Neuronal stem cell (in vitro differentiated cells): Measurements from ENCODE around the gene PCGF1. TPM values are rescaled to one million over a fixed set of nuclear protein-coding genes. Genes with fewer than 3 reads are reported as not detected.
A peak's percentile ranks its signal among the peaks of the same experiment; 100 is the strongest.

Experiments used
- DNase-seq: peaks from one replicate; pipeline ENCODE4 v3.0.0-alpha.2; 2013; ENCODE audit warnings: low spot score
- H2AFZ ChIP-seq: one replicate; pipeline ENCODE4 v1.6.1; 2013; ENCODE audit warnings: mild to moderate bottlenecking, low read length, inconsistent platforms
- H2AK5ac ChIP-seq: 2 replicates; pipeline ENCODE4 v1.6.1; 2013; ENCODE audit warnings: low read depth, mild to moderate bottlenecking, inconsistent platforms, low read length, moderate library complexity, mixed read lengths
- H2BK120ac ChIP-seq: 2 replicates; pipeline ENCODE4 v1.6.1; 2013; ENCODE audit warnings: low read depth, mild to moderate bottlenecking, inconsistent platforms, low read length, moderate library complexity, mixed read lengths
- H2BK12ac ChIP-seq: one replicate; pipeline ENCODE4 v1.6.1; 2013; ENCODE audit warnings: low read length, inconsistent platforms
- H2BK15ac ChIP-seq: 2 replicates; pipeline ENCODE4 v1.6.1; 2013; ENCODE audit warnings: mild to moderate bottlenecking, low read length, inconsistent platforms, mixed read lengths
- H2BK5ac ChIP-seq: one replicate; pipeline ENCODE4 v1.6.1; 2013; ENCODE audit warnings: inconsistent platforms, mild to moderate bottlenecking, low read length, moderate library complexity
- H3K14ac ChIP-seq: one replicate; pipeline ENCODE4 v1.6.1; 2013; ENCODE audit warnings: low read length, inconsistent platforms
- H3K18ac ChIP-seq: 2 replicates; pipeline ENCODE4 v1.6.1; 2013; ENCODE audit warnings: low read length, inconsistent platforms
- H3K23ac ChIP-seq: 2 replicates; pipeline ENCODE4 v1.6.1; 2013; ENCODE audit warnings: low read depth, mild to moderate bottlenecking, mixed read lengths, low read length, inconsistent platforms; ENCODE audit not compliant: poor library complexity
- H3K27ac ChIP-seq: replicated peaks from 3 replicates; pipeline ENCODE4 v1.5.1; 2013; ENCODE audit warnings: low read length, inconsistent platforms
- H3K27me3 ChIP-seq, 3 experiments: 2 replicates each; pipeline ENCODE4 v1.6.1; 2013; ENCODE audit warnings: low read length in 3 of 3, mild to moderate bottlenecking in 2 of 3, inconsistent platforms in 1 of 3, low read depth in 1 of 3, mixed read lengths in 1 of 3, moderate library complexity in 1 of 3; ENCODE audit not compliant: control insufficient read depth in 3 of 3, insufficient read depth in 3 of 3
- H3K36me3 ChIP-seq, 2 donors: replicated peaks in 1 of 2; 2 replicates each; pipeline ENCODE4 v1.6.1; 2013; ENCODE audit warnings: low read length in 2 of 2; ENCODE audit not compliant: control insufficient read depth in 2 of 2, insufficient read depth in 2 of 2
- H3K4ac ChIP-seq: 2 replicates; pipeline ENCODE4 v1.6.1; 2013; ENCODE audit warnings: inconsistent platforms, mild to moderate bottlenecking, low read length, moderate library complexity
- H3K4me1 ChIP-seq, 2 donors: 1 replicate in 1 of 2; 2 replicates in 1 of 2; pipeline ENCODE4 v1.6.1; 2013; ENCODE audit warnings: low read length in 2 of 2, low read depth in 1 of 2; ENCODE audit not compliant: control insufficient read depth in 2 of 2, insufficient read depth in 1 of 2
- H3K4me2 ChIP-seq: one replicate; pipeline ENCODE4 v1.6.1; 2013; ENCODE audit warnings: mild to moderate bottlenecking, low read length, inconsistent platforms; ENCODE audit not compliant: insufficient read depth, poor library complexity, severe bottlenecking
- H3K4me3 ChIP-seq, 2 donors: 2 replicates each; pipeline ENCODE4 v1.5.1; 2013; ENCODE audit warnings: low read length in 2 of 2, mild to moderate bottlenecking in 2 of 2, inconsistent platforms in 1 of 2, moderate library complexity in 1 of 2
- H3K79me1 ChIP-seq: one replicate; pipeline ENCODE4 v1.6.1; 2013; ENCODE audit warnings: low read depth, mild to moderate bottlenecking, inconsistent platforms, low read length, moderate library complexity
- H3K9ac ChIP-seq: one replicate; pipeline ENCODE4 v1.6.1; 2013; ENCODE audit warnings: mild to moderate bottlenecking, low read depth, low read length, inconsistent platforms; ENCODE audit not compliant: poor library complexity
- H3K9me3 ChIP-seq, 2 donors: replicated peaks in 1 of 2; 2 replicates each; pipeline versions ENCODE3 to v1.6.1; 2013; ENCODE audit warnings: low read length in 2 of 2, mild to moderate bottlenecking in 2 of 2, inconsistent platforms in 1 of 2, low read depth in 1 of 2, mixed read lengths in 1 of 2, moderate library complexity in 1 of 2; ENCODE audit not compliant: control insufficient read depth in 2 of 2, insufficient read depth in 1 of 2
- H4K8ac ChIP-seq: one replicate; pipeline ENCODE4 v1.6.1; 2013; ENCODE audit warnings: low read depth, mild to moderate bottlenecking, inconsistent platforms, low read length, moderate library complexity
- H4K91ac ChIP-seq: one replicate; pipeline ENCODE4 v1.6.1; 2013; ENCODE audit warnings: low read length, low read depth, mild to moderate bottlenecking, inconsistent platforms; ENCODE audit not compliant: poor library complexity
- WGBS, 2 donors: extraction: QIAGEN DNeasy Blood & Tissue Kit; methylation state at CpG; one replicate each; pipeline ENCODE4 v1.1.7; 2013; ENCODE audit warnings: missing lambda C conversion rate in 2 of 2, mixed read lengths in 1 of 2; ENCODE audit not compliant: insufficient read length in 2 of 2, insufficient replicate concordance in 1 of 2; ENCODE audit errors: extremely low coverage in 2 of 2; 5-methylcytosine and 5-hydroxymethylcytosine counted together
- polyA plus RNA-seq, 2 experiments: library from polyadenylated mRNA; stranded (reverse); fragments of 200-250 nt; gene quantifications; one replicate each; pipeline ENCODE4 v1.2.3, GENCODE V29; 2013

PCGF1 gene
- polyA plus RNA-seq (2013, experiment 1 of 2), result 9.0 TPM
- 9.0 TPM for polyA plus RNA-seq (2013, experiment 2 of 2)

DNA sequence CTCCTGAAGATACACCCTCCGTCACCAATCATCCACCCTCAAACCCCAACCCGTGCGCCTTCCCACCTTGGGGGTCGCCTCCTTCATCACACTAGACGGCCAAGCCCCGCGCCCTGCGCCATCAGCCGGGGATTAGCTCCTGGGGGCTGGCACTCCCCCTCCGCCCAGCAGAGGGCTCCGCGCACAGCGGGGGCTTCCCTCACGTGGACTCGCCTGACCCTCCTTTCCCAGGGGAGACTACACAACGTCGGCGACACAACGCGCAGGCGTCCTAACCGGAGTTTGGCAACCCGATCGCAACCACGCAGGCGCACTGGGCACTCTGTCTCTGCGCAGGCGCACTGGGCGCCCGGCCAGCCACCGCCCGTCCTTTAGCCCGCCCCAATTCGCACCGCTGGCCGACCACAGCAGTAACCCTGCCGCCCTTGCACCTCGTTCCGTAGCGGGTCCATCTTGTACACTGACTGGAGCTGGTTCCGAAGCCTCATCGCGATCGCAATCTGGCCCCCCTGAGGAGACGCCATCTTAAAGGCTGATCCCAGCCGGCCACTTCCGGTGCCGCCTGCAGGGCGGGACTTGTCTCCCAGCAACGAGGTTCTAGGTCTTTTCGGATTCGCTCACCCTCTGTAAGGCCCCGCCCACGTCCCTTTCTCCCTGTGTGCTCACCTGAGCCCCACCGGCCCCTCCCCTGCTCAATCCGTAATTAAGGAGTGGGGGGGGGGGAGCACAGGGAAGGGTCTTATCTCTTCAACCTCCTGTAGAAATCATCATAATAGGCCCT, at the start of gene PCGF1:
Gene PCGF1 (minus strand): TSS at position 551 of the 781 bp plus-strand sequence. CDS start 27 bp downstream, at position 524.
- H2AFZ ChIP-seq, result peak within 1 kb of the TSS; percentile 99
- peak within 1 kb of the TSS; percentile 98 for H3K27ac ChIP-seq
- peak within 1 kb of the TSS; percentile 98 for H3K23ac ChIP-seq
- peak within 1 kb of the TSS; percentile 97 for H3K4me2 ChIP-seq
- H2BK5ac ChIP-seq, result peak within 1 kb of the TSS; percentile 99
- peaks cover 16 to 76% (median 59%) of the 10 kb centered on the region in 3 experiments for H3K27me3 ChIP-seq
- H2BK12ac ChIP-seq, result peak within 1 kb of the TSS; percentile 98
- peak within 1 kb of the TSS; percentile 99 for H4K8ac ChIP-seq
- H3K14ac ChIP-seq, result peak within 1 kb of the TSS; percentile 100
- no peak within 1 kb of the TSS for H3K4ac ChIP-seq
- WGBS, 2 donors, result no CpG with 5 or more reads among the region's 56 CpGs
- H3K4me1 ChIP-seq, result peaks cover 7 to 9% of the 10 kb centered on the region in 2 donors
- peak within 1 kb of the TSS; percentile 100 for H3K9ac ChIP-seq
- no peak within 1 kb of the TSS for H4K91ac ChIP-seq
- H3K4me3 ChIP-seq, result peak within 1 kb of the TSS; percentile 87 to 99
- H2AK5ac ChIP-seq, result peak within 1 kb of the TSS; percentile 53
- H2BK15ac ChIP-seq, result peak within 1 kb of the TSS; percentile 77
- DNase-seq, result peak; percentile 97
- H2BK120ac ChIP-seq, result peak within 1 kb of the TSS; percentile 70
- H3K79me1 ChIP-seq, result peaks cover 3% of the 10 kb centered on the region
- peak within 1 kb of the TSS; percentile 100 for H3K18ac ChIP-seq
- H3K9me3 ChIP-seq, result peaks cover 0 to 4% of the 10 kb centered on the region in 2 donors
- H3K36me3 ChIP-seq, result peaks cover 6 to 22% of the 10 kb centered on the region in 2 donors

DNA sequence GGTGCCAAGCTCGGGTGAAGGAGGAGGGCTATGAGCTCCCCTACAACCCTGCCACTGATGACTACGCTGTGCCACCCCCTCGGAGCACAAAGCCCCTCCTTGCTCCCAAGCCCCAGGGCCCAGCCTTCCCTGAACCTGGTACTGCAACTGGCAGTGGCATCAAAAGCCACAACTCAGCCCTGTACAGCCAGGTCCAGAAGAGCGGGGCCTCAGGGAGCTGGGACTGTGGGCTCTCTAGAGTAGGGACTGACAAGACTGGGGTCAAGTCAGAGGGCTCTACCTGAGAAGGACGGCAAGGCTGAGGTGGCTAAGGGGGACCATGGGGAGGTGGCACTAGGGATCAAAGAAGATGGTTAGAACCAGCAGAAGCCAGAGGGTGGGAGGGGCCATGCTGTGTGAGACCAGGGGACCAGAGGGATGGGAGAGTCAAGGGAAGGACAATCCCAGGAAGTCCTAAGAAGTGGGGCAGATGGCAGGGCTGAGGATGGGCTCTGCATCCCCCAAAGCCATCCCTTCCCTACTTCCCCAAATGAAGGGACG, 49.4 kb upstream of the PCGF1 start:
- Histone ChIP-seq H3K4me1 (peaks cover 9 to 15% of the 10 kb centered on the region in 2 donors), H3K14ac (no peak overlapping the region), H2BK12ac (no peak overlapping the region), H3K23ac (no peak overlapping the region), H3K27ac (no peak overlapping the region), H4K91ac (no peak overlapping the region), H3K9me3 (no peaks in the 10 kb centered on the region), H4K8ac (no peak overlapping the region), H2BK5ac (no peak overlapping the region), H2BK120ac (no peak overlapping the region), H2AFZ (no peak overlapping the region), H3K9ac (peak overlapping the region; percentile 9), H2BK15ac (no peak overlapping the region), H2AK5ac (no peak overlapping the region), H3K4ac (no peak overlapping the region), H3K18ac (no peak overlapping the region), H3K4me3 (no peak overlapping the region), H3K27me3 (peaks cover 4 to 46% (median 13%) of the 10 kb centered on the region in 3 experiments), H3K4me2 (no peak overlapping the region), H3K79me1 (peaks cover 3% of the 10 kb centered on the region), H3K36me3 (peaks cover 10 to 20% of the 10 kb centered on the region in 2 donors)
- no peak for DNase-seq
- no CpG with 5 or more reads among the region's 6 CpGs for WGBS, 2 donors

DNA sequence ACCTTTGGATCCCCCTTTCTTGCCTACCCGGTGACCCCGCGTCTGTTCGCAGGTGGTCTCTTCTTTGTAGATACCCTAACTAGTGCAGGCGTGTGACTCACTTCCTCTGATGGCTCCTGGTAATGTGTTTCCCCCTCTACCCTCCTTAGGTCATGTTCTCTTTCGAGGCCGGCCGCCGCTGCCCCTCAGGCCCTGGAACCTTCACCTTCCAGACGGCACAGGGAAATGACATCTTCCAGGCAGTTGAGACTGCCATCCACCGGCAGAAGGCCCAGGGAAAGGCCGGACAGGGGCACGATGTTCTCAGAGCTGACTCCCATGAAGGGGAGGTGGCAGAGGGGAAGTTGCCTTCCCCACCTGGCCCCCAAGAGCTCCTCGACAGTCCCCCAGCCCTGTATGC, 48.7 kb upstream of the PCGF1 start:
- no peak overlapping the region for H2BK5ac ChIP-seq
- no peak overlapping the region for H2BK12ac ChIP-seq
- H3K27me3 ChIP-seq, result peaks cover 4 to 46% (median 6%) of the 10 kb centered on the region in 3 experiments
- H4K91ac ChIP-seq, result no peak overlapping the region
- no peak overlapping the region for H3K14ac ChIP-seq
- H3K4me3 ChIP-seq, result no peak overlapping the region
- H3K18ac ChIP-seq, result no peak overlapping the region
- H2BK120ac ChIP-seq, result no peak overlapping the region
- no peak overlapping the region for H3K4me2 ChIP-seq
- peaks cover 15 to 28% of the 10 kb centered on the region in 2 donors for H3K36me3 ChIP-seq
- peaks cover 9 to 15% of the 10 kb centered on the region in 2 donors for H3K4me1 ChIP-seq
- WGBS, 2 donors, result no CpG with 5 or more reads among the region's 14 CpGs
- H3K27ac ChIP-seq, result no peak overlapping the region
- no peak overlapping the region for H3K9ac ChIP-seq
- H3K9me3 ChIP-seq, result no peaks in the 10 kb centered on the region
- H2AK5ac ChIP-seq, result no peak overlapping the region
- no peak overlapping the region for H3K4ac ChIP-seq
- no peak overlapping the region for H2AFZ ChIP-seq
- H4K8ac ChIP-seq, result no peak overlapping the region
- no peak for DNase-seq
- peaks cover 6% of the 10 kb centered on the region for H3K79me1 ChIP-seq
- no peak overlapping the region for H3K23ac ChIP-seq
- H2BK15ac ChIP-seq, result no peak overlapping the region

DNA sequence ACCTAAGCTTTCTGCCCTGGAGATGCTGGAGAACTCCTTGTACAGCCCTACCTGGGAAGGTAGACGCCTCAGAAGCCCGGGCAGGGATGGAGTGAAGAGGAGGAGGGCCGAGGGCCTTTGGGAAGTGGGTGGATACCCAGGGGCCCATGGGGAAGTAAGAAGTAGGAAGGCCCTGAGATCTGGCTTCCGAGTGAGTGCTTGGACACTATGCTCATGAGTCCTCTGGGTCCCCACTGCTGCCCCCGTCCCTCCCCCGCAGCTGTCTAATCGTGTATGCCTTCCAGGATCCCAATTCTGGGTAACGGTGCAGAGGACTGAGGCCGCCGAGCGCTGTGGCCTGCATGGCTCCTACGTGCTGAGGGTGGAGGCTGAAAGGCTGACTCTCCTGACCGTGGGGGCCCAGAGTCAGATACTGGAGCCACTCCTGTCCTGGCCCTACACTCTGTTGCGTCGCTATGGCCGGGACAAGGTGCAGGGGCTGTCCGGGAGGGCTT, 48.2 kb upstream of the PCGF1 start:
- Histone ChIP-seq H3K4me2 (peak overlapping the region; percentile 83), H3K36me3 (peaks cover 15 to 30% of the 10 kb centered on the region in 2 donors)
- WGBS, 2 donors, result no CpG with 5 or more reads among the region's 17 CpGs

More for the DNA sequence above, 48.2 kb upstream of the PCGF1 start:
- Histone ChIP-seq H3K27me3 (peaks cover 4 to 46% (median 4%) of the 10 kb centered on the region in 3 experiments), H3K4me3 (peak overlapping the region; percentile 67 to 87), H3K9me3 (no peaks in the 10 kb centered on the region), H3K27ac (no peak overlapping the region), H3K23ac (no peak overlapping the region), H2AK5ac (peak overlapping the region; percentile 8), H2AFZ (no peak overlapping the region), H4K8ac (no peak overlapping the region), H3K18ac (peak overlapping the region; percentile 78), H2BK12ac (peak overlapping the region; percentile 63), H2BK15ac (no peak overlapping the region), H3K4me1 (peaks cover 9 to 15% of the 10 kb centered on the region in 2 donors), H2BK120ac (peak overlapping the region; percentile 53), H2BK5ac (no peak overlapping the region), H3K79me1 (peaks cover 6% of the 10 kb centered on the region), H3K4ac (no peak overlapping the region), H3K14ac (no peak overlapping the region), H4K91ac (no peak overlapping the region), H3K9ac (peak overlapping the region; percentile 87)
- no peak for DNase-seq
